ENCODE results near the gene GAPVD1. TPM values are rescaled to one million over a fixed set of nuclear protein-coding genes. Genes with fewer than 3 reads are reported as not detected.
"Not testable (repeated sequence)": the region's sequence is repeated elsewhere in the genome, so short reads cannot be mapped to it uniquely, and the experiment has no call there.

Gene GAPVD1
- total RNA-seq, 1 experiment from 2014 or later, result 30.5 TPM

DNA sequence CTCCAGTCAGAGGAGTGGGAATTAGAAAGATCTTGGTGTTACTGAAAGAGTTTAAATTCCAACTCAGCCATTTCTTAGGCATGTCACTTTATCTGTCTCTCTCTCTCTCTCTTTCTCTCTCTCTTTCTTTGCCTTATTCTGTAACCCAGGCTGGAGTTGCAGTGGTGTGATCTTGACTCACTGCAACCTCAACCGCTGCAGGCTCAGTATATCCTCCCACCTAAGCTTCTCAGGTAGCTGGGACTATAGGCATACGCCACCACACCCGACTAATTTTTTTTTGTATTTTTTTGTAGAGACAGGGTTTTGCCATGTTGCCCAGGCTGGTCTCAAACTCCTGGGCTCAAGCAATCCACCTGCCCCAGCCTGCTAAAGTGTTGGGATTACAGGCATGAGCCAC, 43.0 kb upstream of the GAPVD1 start:
- no peaks in the 10 kb centered on the region for H3K79me2 ChIP-seq (ENCODE audit: low read length)
- no peaks in the 10 kb centered on the region for H3K9me2 ChIP-seq (replicated peaks; ENCODE audit: low read length)
- no peak overlapping the region for H3K9ac ChIP-seq (ENCODE audit: low read length)
- no peaks in the 10 kb centered on the region for H4K20me1 ChIP-seq (ENCODE audit: low read length)
- H3K4me2 ChIP-seq (ENCODE audit: low read length), result no peak overlapping the region
- POLR2A ChIA-PET (ENCODE audit: unreplicated experiment), result no interaction called here
- DNase-seq (no peak), ATAC-seq (no peak)
- H3K36me3 ChIP-seq (ENCODE audit: low read depth, low read length), result no peaks in the 10 kb centered on the region
- intact Hi-C loops (cut with micrococcal nuclease), result no loop called here
- H3K27ac ChIP-seq (ENCODE audit: low read length), result no peak overlapping the region
- no peaks in the 10 kb centered on the region for H3K4me1 ChIP-seq (ENCODE audit: insufficient read depth, low read length)
- no peak overlapping the region for H2AFZ ChIP-seq (ENCODE audit: low read length)
- no TSS peak for BruUV-seq (replicated peaks)
- H3K9me3 ChIP-seq (ENCODE audit: low read length), result no peaks in the 10 kb centered on the region
- H3F3A ChIP-seq (ENCODE audit: low read length, unreplicated experiment), result no peaks in the 10 kb centered on the region
- CTCF ChIA-PET, result no interaction called here
- H3K4me3 ChIP-seq (ENCODE audit: low read length), result no peak overlapping the region
- TF ChIP-seq, protein P1, sequence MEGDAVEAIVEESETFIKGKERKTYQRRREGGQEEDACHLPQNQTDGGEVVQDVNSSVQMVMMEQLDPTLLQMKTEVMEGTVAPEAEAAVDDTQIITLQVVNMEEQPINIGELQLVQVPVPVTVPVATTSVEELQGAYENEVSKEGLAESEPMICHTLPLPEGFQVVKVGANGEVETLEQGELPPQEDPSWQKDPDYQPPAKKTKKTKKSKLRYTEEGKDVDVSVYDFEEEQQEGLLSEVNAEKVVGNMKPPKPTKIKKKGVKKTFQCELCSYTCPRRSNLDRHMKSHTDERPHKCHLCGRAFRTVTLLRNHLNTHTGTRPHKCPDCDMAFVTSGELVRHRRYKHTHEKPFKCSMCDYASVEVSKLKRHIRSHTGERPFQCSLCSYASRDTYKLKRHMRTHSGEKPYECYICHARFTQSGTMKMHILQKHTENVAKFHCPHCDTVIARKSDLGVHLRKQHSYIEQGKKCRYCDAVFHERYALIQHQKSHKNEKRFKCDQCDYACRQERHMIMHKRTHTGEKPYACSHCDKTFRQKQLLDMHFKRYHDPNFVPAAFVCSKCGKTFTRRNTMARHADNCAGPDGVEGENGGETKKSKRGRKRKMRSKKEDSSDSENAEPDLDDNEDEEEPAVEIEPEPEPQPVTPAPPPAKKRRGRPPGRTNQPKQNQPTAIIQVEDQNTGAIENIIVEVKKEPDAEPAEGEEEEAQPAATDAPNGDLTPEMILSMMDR (conservative IDR thresholded peaks at IDR 0.05; ENCODE audit: low read depth, low read length), result no peak
- H3K27me3 ChIP-seq (ENCODE audit: low read length), result no peaks in the 10 kb centered on the region

DNA sequence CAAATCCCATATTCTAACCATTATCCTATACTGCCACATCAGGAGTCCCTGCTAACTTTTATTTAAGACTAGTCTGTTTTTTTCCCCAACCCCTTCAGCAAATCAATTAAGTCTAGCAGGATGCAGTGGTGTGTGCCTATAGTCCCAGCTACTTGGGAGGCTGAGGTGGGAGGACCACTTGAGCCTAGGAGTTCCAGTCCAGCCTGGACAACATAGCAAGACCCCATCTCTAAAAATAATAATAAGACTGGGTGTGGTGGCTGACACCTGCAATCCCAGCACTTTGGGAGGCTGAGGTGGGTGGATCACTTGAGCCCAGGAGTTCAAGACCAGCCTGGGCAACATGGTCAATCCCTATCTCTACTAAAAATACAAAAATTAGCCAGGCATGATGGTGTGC, 36.8 kb upstream of the GAPVD1 start:
- POLR2A ChIA-PET (ENCODE audit: unreplicated experiment); H3K27me3 ChIP-seq (ENCODE audit: low read length); H3K4me3 ChIP-seq (ENCODE audit: low read length); H4K20me1 ChIP-seq (ENCODE audit: low read length); intact Hi-C loops (cut with micrococcal nuclease); H3K27ac ChIP-seq (ENCODE audit: low read length); BruUV-seq (replicated peaks); H3F3A ChIP-seq (ENCODE audit: low read length, unreplicated experiment); CTCF ChIA-PET; ATAC-seq; H3K4me1 ChIP-seq (ENCODE audit: insufficient read depth, low read length); H3K9me2 ChIP-seq (replicated peaks; ENCODE audit: low read length); H3K36me3 ChIP-seq (ENCODE audit: low read depth, low read length); DNase-seq; H2AFZ ChIP-seq (ENCODE audit: low read length); H3K79me2 ChIP-seq (ENCODE audit: low read length); H3K9ac ChIP-seq (ENCODE audit: low read length); H3K9me3 ChIP-seq (ENCODE audit: low read length); H3K4me2 ChIP-seq (ENCODE audit: low read length): not testable (repeated sequence)

DNA sequence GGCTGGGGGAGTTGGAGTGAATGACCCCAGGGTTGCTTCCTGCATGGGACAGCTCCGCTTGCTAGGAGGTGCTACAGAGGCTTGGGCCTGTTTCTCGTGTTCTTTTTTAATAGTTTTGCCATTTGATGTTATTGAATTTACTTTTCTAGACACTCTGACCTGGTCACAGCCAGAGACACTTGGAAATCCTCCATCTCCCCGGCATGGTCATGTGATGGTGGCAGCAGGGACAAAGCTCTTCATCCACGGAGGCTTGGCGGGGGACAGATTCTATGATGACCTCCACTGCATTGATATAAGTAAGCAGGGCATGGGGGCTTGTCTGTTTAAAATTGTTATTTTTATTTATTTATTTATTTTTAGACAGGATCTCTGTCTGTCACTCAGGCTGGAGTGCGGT, 33.9 kb upstream of the GAPVD1 start:
- H3K36me3 ChIP-seq (ENCODE audit: low read depth, low read length), result peaks cover 3% of the 10 kb centered on the region; the same call in 1 of the 2 replicates
- ChIA-PET CTCF (no interaction called here), POLR2A (ENCODE audit: unreplicated experiment) (no interaction called here)
- ATAC-seq (no peak), DNase-seq (no peak)
- H3K27ac ChIP-seq (ENCODE audit: low read length), result no peak overlapping the region
- H3K4me2 ChIP-seq (ENCODE audit: low read length), result no peak overlapping the region
- H3K79me2 ChIP-seq (ENCODE audit: low read length), result no peaks in the 10 kb centered on the region
- no peak overlapping the region for H2AFZ ChIP-seq (ENCODE audit: low read length)
- no peaks in the 10 kb centered on the region for H4K20me1 ChIP-seq (ENCODE audit: low read length)
- BruUV-seq (replicated peaks), result no TSS peak
- no peaks in the 10 kb centered on the region for H3K27me3 ChIP-seq (ENCODE audit: low read length)
- TF ChIP-seq EZH2phosphoT487 (IDR thresholded peaks at IDR 0.05; ENCODE audit: borderline replicate concordance, low read length), result no peak
- TF ChIP-seq EZH2 (IDR thresholded peaks at IDR 0.05; ENCODE audit: low read length, unreplicated experiment), result no peak
- TF ChIP-seq, protein P1 (conservative IDR thresholded peaks at IDR 0.05; ENCODE audit: low read depth, low read length), result no peak
- H3K4me1 ChIP-seq (ENCODE audit: insufficient read depth, low read length), result no peaks in the 10 kb centered on the region
- H3K9me3 ChIP-seq (ENCODE audit: low read length), result no peaks in the 10 kb centered on the region
- intact Hi-C loops (cut with micrococcal nuclease), result no loop called here
- H3K9me2 ChIP-seq (replicated peaks; ENCODE audit: low read length), result no peaks in the 10 kb centered on the region
- H3F3A ChIP-seq (ENCODE audit: low read length, unreplicated experiment), result no peaks in the 10 kb centered on the region
- H3K9ac ChIP-seq (ENCODE audit: low read length), result no peak overlapping the region
- no peak overlapping the region for H3K4me3 ChIP-seq (ENCODE audit: low read length)

Measured in PC-3 (cell line).